CD1c-positive myeloid dendritic cell (primary cell): Measurements from ENCODE around the gene LETM1.

Experiments used
- DNase-seq: peaks from one replicate; pipeline ENCODE4 v3.0.0-alpha.2; 2016; ENCODE audit errors: extremely low spot score

Gene LETM1

GRCh38 chr4:1856071-1856942 lies at the start of gene LETM1:
LETM1 (minus strand) TSS chr4:1856156; CDS start chr4:1855950, 206 bp downstream.
- DNase-seq, result peak; percentile 95

- no peak for DNase-seq
These were observed 48.1 kb upstream of the LETM1 start for GRCh38 chr4:1904042-1904441.

GRCh38 chr4:1903035-1903434 lies 47.1 kb upstream of the LETM1 start:
- DNase-seq, result no peak

- DNase-seq, result no peak
These were observed 46.3 kb upstream of the LETM1 start for GRCh38 chr4:1902243-1902642.

GRCh38 chr4:1901127-1901526 lies 45.2 kb upstream of the LETM1 start:
- no peak for DNase-seq

GRCh38 chr4:1900624-1901023 lies 44.7 kb upstream of the LETM1 start:
- no peak for DNase-seq

- no peak for DNase-seq
These were observed 44.1 kb upstream of the LETM1 start for GRCh38 chr4:1900087-1900433.

- peak; percentile 84 for DNase-seq
These were observed 43.5 kb upstream of the LETM1 start for GRCh38 chr4:1899149-1900086.

- DNase-seq, result peak; percentile 23
These were observed 42.7 kb upstream of the LETM1 start for GRCh38 chr4:1898681-1899080.

- DNase-seq, result no peak
These were observed 42.1 kb upstream of the LETM1 start for GRCh38 chr4:1898007-1898406.

- DNase-seq, result no peak
These were observed 40.7 kb upstream of the LETM1 start for GRCh38 chr4:1896658-1896991.

GRCh38 chr4:1895971-1896657 lies 40.2 kb upstream of the LETM1 start:
- no peak for DNase-seq

GRCh38 chr4:1890979-1891570 lies 35.1 kb upstream of the LETM1 start:
- DNase-seq, result no peak

- peak; percentile 57 for DNase-seq
These were observed 31.1 kb upstream of the LETM1 start for GRCh38 chr4:1887052-1887451.

GRCh38 chr4:1885414-1885813 lies 29.5 kb upstream of the LETM1 start:
- DNase-seq, result no peak

- DNase-seq, result no peak
These were observed 27.6 kb upstream of the LETM1 start for GRCh38 chr4:1883583-1883982.

- no peak for DNase-seq
These were observed 26.9 kb upstream of the LETM1 start for GRCh38 chr4:1882850-1883271.

GRCh38 chr4:1880332-1880731 lies 24.4 kb upstream of the LETM1 start:
- DNase-seq, result no peak

GRCh38 chr4:1879485-1879884 lies 23.5 kb upstream of the LETM1 start:
- DNase-seq, result no peak

GRCh38 chr4:1874201-1874600 lies 18.2 kb upstream of the LETM1 start:
- DNase-seq, result no peak

- no peak for DNase-seq
These were observed 17.8 kb upstream of the LETM1 start for GRCh38 chr4:1873776-1874175.

- no peak for DNase-seq
These were observed 17.3 kb upstream of the LETM1 start for GRCh38 chr4:1873291-1873690.
